ENCODE measurements around the gene PAIP2.

- TF ChIP-seq CTCF (conservative IDR thresholded peaks at IDR 0.05; ENCODE audit: low read length) = peak; percentile 88
- TF ChIP-seq EZH2phosphoT487 (IDR thresholded peaks at IDR 0.05; ENCODE audit: borderline replicate concordance, low read depth, low read length) = no peak
These were observed 61.0 kb downstream of the PAIP2 start for GRCh38 chr5:139402561-139403158.
